Measurements from ENCODE around the gene RAPGEF4.

- TF ChIP-seq CTCF (IDR thresholded peaks at IDR 0.05), result no peak
- TF ChIP-seq POLR2A (IDR thresholded peaks at IDR 0.05), result no peak
These were observed 266.3 kb downstream of the RAPGEF4 start for GRCh38 chr2:173001664-173002604.
